ENCODE results near the gene CCDC150.

Gene CCDC150

GRCh38 chr2:196617430-196617829 is 22.1 kb upstream of the CCDC150 start:
- no peak for TF ChIP-seq POU2F2 (IDR thresholded peaks at IDR 0.05; ENCODE audit: low read depth, low read length)
- no peak for TF ChIP-seq POLR2A (IDR thresholded peaks at IDR 0.05; ENCODE audit: low read depth, low read length)
- no peak for TF ChIP-seq POLR2AphosphoS5 (IDR thresholded peaks at IDR 0.05; ENCODE audit: low read depth, low read length)
- no peak for TF ChIP-seq SPI1 (IDR thresholded peaks at IDR 0.05; ENCODE audit: low read depth, low read length)
- TF ChIP-seq TAF1 (IDR thresholded peaks at IDR 0.05; ENCODE audit: low read depth, low read length): no peak
- TF ChIP-seq PAX5 (IDR thresholded peaks at IDR 0.05; ENCODE audit: insufficient read depth, low read length, severe bottlenecking): no peak
- DNase-seq (ENCODE audit: insufficient read length, low spot score) (no peak), FAIRE-seq (peak; percentile 20)

DNA sequence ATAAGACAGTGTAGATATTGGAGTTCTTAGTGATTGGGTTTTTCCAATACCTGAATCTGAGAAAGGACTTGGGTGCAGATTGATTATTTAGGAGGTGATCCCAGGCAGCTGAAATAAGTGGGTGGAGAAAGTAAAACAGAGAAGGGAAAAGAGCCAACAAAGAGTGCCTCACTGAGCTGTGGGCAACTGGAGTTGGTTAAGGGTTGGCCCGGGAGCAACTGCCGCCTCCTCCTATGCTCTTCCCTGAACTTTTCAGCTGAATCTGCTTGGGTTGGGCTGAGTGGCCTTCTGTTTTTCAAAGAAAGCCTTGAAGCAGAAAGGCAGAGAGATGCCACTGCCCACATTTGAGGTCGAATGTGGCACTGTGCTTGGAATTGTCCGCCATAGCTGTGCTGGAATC is 20.9 kb upstream of the CCDC150 start:
- TF ChIP-seq POU2F2 (IDR thresholded peaks at IDR 0.05; ENCODE audit: low read depth, low read length): no peak
- no peak for TF ChIP-seq SPI1 (IDR thresholded peaks at IDR 0.05; ENCODE audit: low read depth, low read length)
- no peak for TF ChIP-seq POLR2A (IDR thresholded peaks at IDR 0.05; ENCODE audit: low read depth, low read length)
- no peak for TF ChIP-seq PAX5 (IDR thresholded peaks at IDR 0.05; ENCODE audit: insufficient read depth, low read length, severe bottlenecking)
- TF ChIP-seq TAF1 (IDR thresholded peaks at IDR 0.05; ENCODE audit: low read depth, low read length): no peak
- TF ChIP-seq POLR2AphosphoS5 (IDR thresholded peaks at IDR 0.05; ENCODE audit: low read depth, low read length): no peak

DNA sequence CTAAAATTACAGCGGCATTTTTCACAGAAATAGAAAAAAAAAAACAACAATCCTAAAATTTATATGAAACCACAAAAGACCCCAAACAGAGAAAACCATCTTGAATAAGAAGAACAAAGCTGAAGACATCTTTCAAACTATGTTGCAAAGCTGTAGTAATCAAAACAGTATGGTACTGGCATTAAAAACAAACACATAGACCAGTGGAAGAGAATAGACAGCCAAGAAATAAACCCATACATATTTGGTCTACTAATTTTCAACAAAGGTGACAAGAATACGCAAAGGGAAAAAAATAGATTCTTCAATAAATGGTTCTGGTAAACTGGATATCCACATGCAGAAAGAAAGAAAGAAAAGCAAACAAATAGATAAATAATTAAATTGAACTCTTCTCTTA is 9.0 kb upstream of the CCDC150 start:
- TF ChIP-seq TAF1 (IDR thresholded peaks at IDR 0.05; ENCODE audit: low read depth, low read length): no peak
- no peak for DNase-seq (ENCODE audit: insufficient read length, low spot score)
- no peak for FAIRE-seq

More for the DNA sequence above, 20.9 kb upstream of the CCDC150 start:
- DNase-seq (ENCODE audit: insufficient read length, low spot score): no peak
- no peak for FAIRE-seq

- no peak for TF ChIP-seq POLR2AphosphoS5 (IDR thresholded peaks at IDR 0.05; ENCODE audit: low read depth, low read length)
- TF ChIP-seq PAX5 (IDR thresholded peaks at IDR 0.05; ENCODE audit: insufficient read depth, low read length, severe bottlenecking): no peak
- TF ChIP-seq TAF1 (IDR thresholded peaks at IDR 0.05; ENCODE audit: low read depth, low read length): no peak
- TF ChIP-seq POLR2A (IDR thresholded peaks at IDR 0.05; ENCODE audit: low read depth, low read length): no peak
- no peak for TF ChIP-seq SPI1 (IDR thresholded peaks at IDR 0.05; ENCODE audit: low read depth, low read length)
- TF ChIP-seq POU2F2 (IDR thresholded peaks at IDR 0.05; ENCODE audit: low read depth, low read length): no peak
- DNase-seq (ENCODE audit: insufficient read length, low spot score) (no peak), FAIRE-seq (no peak)
These were observed 4.4 kb upstream of the CCDC150 start for GRCh38 chr2:196635156-196635555.

DNA sequence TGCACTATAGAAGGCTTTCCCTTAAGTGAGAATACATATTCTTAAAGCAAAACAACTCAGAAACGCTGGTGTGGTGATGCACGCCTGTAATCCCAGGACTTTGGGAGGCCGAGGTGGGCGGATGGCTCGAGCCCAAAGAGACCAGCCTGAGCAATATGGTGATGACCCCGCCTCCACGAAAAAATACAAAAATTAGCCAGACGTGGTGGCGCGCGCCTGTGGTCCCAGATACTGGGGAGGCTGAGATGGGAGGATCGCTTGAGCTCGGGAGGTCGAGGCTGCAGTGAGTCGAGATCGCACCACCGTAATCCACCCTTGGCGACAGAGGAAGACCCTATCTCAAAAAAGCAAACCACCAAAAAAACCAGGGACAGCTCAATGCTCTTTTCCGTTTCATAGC is 750 bp upstream of the CCDC150 start:
- DNase-seq (ENCODE audit: insufficient read length, low spot score) (no peak), FAIRE-seq (peak; percentile 33)
- TF ChIP-seq POLR2A (IDR thresholded peaks at IDR 0.05; ENCODE audit: low read depth, low read length) (no peak), SPI1 (IDR thresholded peaks at IDR 0.05; ENCODE audit: low read depth, low read length) (no peak), POLR2AphosphoS5 (IDR thresholded peaks at IDR 0.05; ENCODE audit: low read depth, low read length) (no peak), TAF1 (IDR thresholded peaks at IDR 0.05; ENCODE audit: low read depth, low read length) (no peak), PAX5 (IDR thresholded peaks at IDR 0.05; ENCODE audit: insufficient read depth, low read length, severe bottlenecking) (no peak), POU2F2 (IDR thresholded peaks at IDR 0.05; ENCODE audit: low read depth, low read length) (no peak)

DNA sequence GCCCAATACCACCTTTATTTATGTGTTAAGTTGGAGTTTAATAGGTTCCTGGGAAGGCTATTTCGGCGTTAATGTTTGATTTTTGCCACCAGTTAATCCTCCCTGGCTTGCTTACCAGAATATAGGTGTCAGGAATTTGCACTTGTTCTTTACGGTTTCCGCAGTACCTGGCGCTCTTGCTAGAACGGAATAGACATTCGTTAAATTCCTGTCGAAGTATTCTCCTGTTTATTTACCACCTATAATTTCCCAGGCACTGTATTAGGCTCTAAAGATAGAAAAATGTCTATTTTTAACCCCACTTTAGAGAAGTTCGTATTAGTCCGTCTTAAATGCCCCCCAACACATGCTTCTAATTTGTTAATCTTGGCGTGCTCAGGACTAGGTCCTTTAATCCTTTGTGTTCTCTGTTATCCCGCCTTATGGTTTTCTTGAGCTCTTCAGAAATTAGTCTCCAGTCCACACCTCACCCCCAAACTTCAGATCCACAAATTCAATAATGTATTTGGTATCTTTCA is 575 bp downstream of the CCDC150 start:
- TF ChIP-seq POLR2A (IDR thresholded peaks at IDR 0.05; ENCODE audit: low read depth, low read length) (no peak), PAX5 (IDR thresholded peaks at IDR 0.05; ENCODE audit: insufficient read depth, low read length, severe bottlenecking) (no peak)
- FAIRE-seq (no peak), DNase-seq (ENCODE audit: insufficient read length, low spot score) (peak; percentile 5)

GRCh38 chr2:196649202-196649601 is 9.7 kb downstream of the CCDC150 start:
- no peak for DNase-seq (ENCODE audit: insufficient read length, low spot score)
- FAIRE-seq: no peak
- TF ChIP-seq PAX5 (IDR thresholded peaks at IDR 0.05; ENCODE audit: insufficient read depth, low read length, severe bottlenecking) (no peak), SPI1 (IDR thresholded peaks at IDR 0.05; ENCODE audit: low read depth, low read length) (no peak), POLR2AphosphoS5 (IDR thresholded peaks at IDR 0.05; ENCODE audit: low read depth, low read length) (no peak), POU2F2 (IDR thresholded peaks at IDR 0.05; ENCODE audit: low read depth, low read length) (no peak), TAF1 (IDR thresholded peaks at IDR 0.05; ENCODE audit: low read depth, low read length) (no peak), POLR2A (IDR thresholded peaks at IDR 0.05; ENCODE audit: low read depth, low read length) (no peak)

DNA sequence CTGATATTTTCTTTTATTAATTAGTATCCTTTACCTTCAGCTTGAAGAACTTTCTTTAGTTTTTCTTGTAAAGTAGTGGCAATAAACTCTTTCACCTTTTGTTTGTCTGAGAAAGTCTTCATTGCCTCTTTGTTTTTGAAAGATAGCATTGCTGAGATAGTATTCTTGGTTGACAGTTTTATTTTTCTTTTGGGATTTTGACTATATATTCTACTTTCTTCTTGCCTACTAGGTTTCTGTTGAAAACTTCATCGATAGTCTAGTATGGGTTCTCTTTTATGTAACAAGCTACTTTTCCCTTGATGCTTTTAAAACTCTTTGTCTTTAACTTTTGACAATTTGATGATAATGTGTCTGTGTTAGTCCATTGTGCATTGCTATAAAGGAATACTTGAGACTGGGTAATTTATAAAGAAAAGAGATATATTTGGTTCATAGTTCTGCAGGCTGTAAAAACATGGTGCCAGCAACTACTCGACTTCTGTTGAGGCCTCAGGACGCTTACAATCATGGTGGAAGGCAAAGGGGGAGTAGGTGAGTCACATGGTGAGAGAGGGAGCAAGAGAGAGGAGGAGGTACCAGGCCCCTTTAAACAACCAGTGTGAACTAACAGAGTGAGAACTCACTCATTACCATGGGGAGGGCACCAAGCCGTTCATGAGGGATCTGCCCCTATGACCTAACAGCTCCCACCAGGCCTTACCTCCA is 12.0 kb downstream of the CCDC150 start:
- no peak for FAIRE-seq
- no peak for DNase-seq (ENCODE audit: insufficient read length, low spot score)
- TF ChIP-seq PAX5 (IDR thresholded peaks at IDR 0.05; ENCODE audit: insufficient read depth, low read length, severe bottlenecking) (no peak), POLR2AphosphoS5 (IDR thresholded peaks at IDR 0.05; ENCODE audit: low read depth, low read length) (no peak), POLR2A (IDR thresholded peaks at IDR 0.05; ENCODE audit: low read depth, low read length) (no peak), TAF1 (IDR thresholded peaks at IDR 0.05; ENCODE audit: low read depth, low read length) (no peak), POU2F2 (IDR thresholded peaks at IDR 0.05; ENCODE audit: low read depth, low read length) (no peak), SPI1 (IDR thresholded peaks at IDR 0.05; ENCODE audit: low read depth, low read length) (no peak)

DNA sequence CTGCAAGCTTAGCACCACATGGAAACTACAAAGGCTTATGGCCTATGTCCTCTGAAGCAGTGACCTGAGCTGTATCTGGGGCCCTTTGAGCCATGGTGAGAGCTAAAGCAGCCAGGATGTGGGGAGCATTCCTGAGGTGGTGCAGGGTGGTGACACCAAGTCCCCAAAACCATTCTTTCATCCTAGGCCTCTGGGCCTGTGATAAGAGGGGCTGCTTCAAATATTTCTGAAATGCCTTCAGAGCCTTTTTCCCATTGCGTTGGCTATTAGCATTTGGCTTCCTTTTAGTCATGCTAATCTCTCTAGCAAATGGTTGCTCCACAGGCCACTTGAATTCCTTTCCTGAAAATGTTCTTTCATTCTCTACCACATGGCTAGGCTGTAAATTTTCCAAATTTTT is 13.4 kb downstream of the CCDC150 start:
- DNase-seq (ENCODE audit: insufficient read length, low spot score): no peak
- FAIRE-seq: no peak
- TF ChIP-seq TAF1 (IDR thresholded peaks at IDR 0.05; ENCODE audit: low read depth, low read length): no peak
- TF ChIP-seq POLR2AphosphoS5 (IDR thresholded peaks at IDR 0.05; ENCODE audit: low read depth, low read length): no peak
- TF ChIP-seq POU2F2 (IDR thresholded peaks at IDR 0.05; ENCODE audit: low read depth, low read length): no peak
- no peak for TF ChIP-seq SPI1 (IDR thresholded peaks at IDR 0.05; ENCODE audit: low read depth, low read length)
- no peak for TF ChIP-seq PAX5 (IDR thresholded peaks at IDR 0.05; ENCODE audit: insufficient read depth, low read length, severe bottlenecking)
- TF ChIP-seq POLR2A (IDR thresholded peaks at IDR 0.05; ENCODE audit: low read depth, low read length): no peak

GRCh38 chr2:196653843-196654242 is 14.3 kb downstream of the CCDC150 start:
- DNase-seq (ENCODE audit: insufficient read length, low spot score): no peak
- FAIRE-seq: no peak
- no peak for TF ChIP-seq POLR2A (IDR thresholded peaks at IDR 0.05; ENCODE audit: low read depth, low read length)
- peak; percentile 62 for TF ChIP-seq SPI1 (IDR thresholded peaks at IDR 0.05; ENCODE audit: low read depth, low read length)
